ENCODE data around the gene JMJD4.
"Not testable (repeated sequence)": the region's sequence is repeated elsewhere in the genome, so short reads cannot be mapped to it uniquely, and the experiment has no call there.

JMJD4 gene

DNA sequence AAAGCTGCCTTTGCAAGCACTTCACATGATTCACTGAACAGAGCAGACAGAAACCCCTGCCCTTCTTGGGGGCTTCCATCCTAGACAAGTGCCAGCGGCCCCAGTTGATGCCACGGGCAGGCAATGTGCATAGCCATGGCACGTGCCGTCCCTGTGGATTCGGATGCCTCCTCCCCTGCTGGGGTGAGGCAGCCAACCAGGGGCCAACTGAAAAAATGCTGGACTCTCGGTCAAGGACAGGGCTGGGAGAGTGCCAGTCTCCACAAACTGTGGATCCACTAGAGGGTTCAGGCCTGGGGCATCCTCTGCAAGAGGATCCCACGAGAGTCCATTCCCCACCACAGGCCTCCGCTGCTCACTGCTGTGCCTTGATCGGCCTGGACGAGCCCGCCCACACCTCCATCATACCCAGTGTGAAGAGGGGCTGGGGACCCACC is 3.8 kb downstream of the JMJD4 start:
- no peak for DNase-seq

DNA sequence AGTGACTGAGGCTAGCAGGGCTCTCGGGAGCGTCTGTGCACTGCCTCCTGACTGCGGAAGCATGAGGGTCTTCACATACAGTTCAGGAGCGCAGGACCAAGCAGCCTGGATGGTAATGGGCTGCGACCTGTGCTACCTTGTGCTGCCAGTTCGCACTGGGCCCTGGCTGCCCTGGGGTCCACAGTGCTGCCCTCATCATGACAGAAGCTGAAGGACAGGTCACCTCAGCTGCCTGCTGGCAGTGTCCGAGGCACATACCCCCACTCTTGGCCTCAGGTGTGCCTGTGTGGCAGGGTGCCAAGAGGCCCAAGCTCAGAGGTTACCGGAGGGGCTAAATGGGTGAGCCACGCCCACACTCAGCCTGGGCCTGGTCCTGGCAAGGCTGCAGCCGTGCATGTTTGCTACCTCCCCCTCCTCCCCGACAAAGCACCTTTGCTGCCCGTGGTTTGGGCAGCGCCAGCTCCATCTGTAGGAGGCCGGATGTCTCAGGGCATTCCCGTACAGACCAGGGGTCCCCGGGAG is 4.4 kb downstream of the JMJD4 start:
- no peak for DNase-seq

- peak in 1 of 5 donors; percentile 47 for DNase-seq
Measured at GRCh38 chr1:227729881-227730629, 5.0 kb downstream of the JMJD4 start.

GRCh38 chr1:227729144-227729880 is 5.8 kb downstream of the JMJD4 start:
- DNase-seq: no peak

- DNase-seq: no peak
Measured at GRCh38 chr1:227728892-227729143, 6.3 kb downstream of the JMJD4 start.

- DNase-seq: peak; percentile 63 to 68 (median 66)
Measured at GRCh38 chr1:227728059-227728891, 6.8 kb downstream of the JMJD4 start.

DNA sequence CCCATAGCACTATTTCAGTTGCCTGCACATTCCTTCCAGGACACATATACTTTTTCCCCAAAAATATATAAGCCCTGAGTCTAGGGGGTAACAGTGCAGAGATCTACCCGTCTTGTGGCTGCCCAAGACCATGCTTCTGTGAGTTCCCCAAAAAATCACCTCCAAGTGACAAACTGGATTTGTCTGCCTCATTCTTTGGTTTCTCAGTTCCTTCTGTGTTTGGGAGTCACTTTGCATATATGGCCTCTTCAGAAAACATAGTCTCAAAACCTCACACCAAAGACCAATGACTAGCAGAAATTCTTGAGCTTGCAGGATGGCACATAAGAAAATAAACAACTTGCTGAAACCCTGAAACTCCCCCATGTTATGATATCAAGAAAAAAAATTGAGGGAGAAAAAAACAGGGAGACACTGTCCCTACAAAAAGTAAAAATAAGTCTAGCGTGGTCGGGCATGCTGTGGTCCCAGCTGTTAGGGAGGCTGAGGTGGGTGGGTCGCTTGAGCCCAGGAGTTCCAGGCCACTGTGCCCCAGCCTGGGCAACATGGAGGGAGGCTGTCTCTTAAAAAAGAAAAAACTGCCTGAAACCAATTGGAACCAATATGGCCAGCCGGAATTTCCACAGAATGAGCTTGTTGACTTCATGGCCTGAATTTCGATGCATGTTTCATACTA is 8.0 kb downstream of the JMJD4 start:
- no peak for DNase-seq

DNA sequence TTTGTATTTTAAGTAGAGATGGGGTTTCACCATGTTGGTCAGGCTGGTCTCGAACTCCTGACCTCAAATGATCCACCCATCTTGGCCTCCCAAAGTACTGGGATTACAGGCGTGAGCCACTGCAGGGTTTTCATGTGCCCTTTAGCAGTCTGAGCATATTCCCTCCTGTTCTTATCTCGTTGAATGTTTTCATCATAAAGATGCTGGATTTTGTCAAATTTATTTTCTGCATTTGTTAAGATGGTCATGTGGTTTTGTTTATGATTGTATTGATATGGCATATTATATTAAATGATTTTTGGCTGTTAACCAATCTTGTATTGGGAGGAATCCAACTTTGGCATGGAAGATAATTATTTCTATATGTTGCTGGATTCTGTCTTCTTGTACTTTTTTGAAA is 8.8 kb downstream of the JMJD4 start:
- DNase-seq: no peak

- no peak for DNase-seq
Measured at GRCh38 chr1:227725046-227725445, 10.1 kb downstream of the JMJD4 start.

- DNase-seq: no peak
Measured at GRCh38 chr1:227723474-227723873, 11.6 kb downstream of the JMJD4 start.

- DNase-seq: no peak
Measured at GRCh38 chr1:227718932-227719331, 16.2 kb downstream of the JMJD4 start.

GRCh38 chr1:227712648-227713047 is 22.5 kb downstream of the JMJD4 start:
- DNase-seq: no peak

- DNase-seq: not testable (repeated sequence)
Measured at GRCh38 chr1:227710474-227710873, 24.6 kb downstream of the JMJD4 start.

DNA sequence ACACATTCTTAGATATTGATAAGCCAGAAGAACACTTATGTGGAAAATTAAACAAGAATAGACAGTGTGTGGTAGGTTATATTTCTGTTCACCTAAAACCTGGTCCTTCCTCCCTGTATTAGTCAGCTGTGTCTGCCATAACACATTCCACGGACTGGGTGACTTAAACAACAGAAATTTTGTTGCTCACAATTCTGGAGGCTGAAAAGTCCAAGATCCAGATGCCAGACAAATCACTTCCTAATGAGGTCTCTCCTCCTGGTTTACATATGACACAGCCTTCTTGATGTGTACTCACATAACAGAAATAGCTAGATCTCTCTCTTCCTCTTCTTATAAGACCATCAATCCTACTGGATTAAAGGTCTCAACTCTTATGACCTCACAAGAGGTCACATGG is 25.7 kb downstream of the JMJD4 start:
- DNase-seq: no peak

DNA sequence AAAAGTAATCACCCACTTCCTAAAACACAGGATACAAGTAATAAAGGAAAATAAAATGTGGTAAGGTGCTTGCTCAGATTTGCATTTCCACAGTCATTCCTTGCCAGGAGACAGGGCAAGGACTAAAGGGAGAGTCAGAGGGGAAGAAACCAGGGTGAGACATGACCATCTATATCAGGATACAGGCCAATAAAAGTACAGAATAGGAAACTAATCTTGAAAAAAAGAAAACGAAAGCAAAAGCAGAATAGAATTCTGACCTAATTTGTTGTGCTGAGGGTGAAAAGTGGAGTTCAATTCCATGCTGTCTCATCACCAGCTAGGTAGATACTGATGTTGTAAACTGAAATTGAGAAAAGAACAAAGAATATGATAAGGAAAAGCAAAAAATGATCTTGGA is 27.3 kb downstream of the JMJD4 start:
- DNase-seq: no peak

GRCh38 chr1:227701631-227702030 is 33.5 kb downstream of the JMJD4 start:
- DNase-seq: not testable (repeated sequence)

DNA sequence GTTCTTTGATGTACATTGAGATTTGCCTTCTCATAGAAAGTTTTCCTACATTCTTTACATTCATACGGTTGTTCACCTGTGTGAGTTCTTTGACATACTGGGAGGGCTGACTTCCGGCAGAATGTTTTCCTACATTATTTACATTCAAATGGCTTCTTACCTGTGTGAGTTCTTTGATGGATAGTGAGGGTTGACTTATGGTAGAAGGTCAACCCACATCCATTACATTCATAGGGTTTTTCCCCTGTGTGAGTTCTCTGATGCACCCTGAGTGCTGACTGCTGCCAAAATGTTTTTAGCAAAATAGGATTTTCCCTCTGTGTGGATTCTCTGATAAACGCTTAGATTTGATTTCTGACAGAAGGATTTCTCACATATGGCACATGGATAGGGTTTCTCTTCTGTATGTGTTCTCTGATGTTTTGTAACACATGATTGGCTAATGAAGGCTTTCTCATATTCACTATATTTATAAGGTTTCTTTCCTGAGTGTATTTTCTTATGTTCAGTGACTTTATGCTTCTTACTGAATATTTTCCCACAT is 37.7 kb downstream of the JMJD4 start:
- no peak for DNase-seq

GRCh38 chr1:227685807-227686206 is 49.3 kb downstream of the JMJD4 start:
- no peak for DNase-seq
